GM04504 (cell line): ENCODE measurements around the gene TEDC1.

Source experiments
- DNase-seq: peaks from one replicate; pipeline ENCODE4 v3.0.0-alpha.2; 2012; ENCODE audit warnings: low read depth

Gene TEDC1

DNA sequence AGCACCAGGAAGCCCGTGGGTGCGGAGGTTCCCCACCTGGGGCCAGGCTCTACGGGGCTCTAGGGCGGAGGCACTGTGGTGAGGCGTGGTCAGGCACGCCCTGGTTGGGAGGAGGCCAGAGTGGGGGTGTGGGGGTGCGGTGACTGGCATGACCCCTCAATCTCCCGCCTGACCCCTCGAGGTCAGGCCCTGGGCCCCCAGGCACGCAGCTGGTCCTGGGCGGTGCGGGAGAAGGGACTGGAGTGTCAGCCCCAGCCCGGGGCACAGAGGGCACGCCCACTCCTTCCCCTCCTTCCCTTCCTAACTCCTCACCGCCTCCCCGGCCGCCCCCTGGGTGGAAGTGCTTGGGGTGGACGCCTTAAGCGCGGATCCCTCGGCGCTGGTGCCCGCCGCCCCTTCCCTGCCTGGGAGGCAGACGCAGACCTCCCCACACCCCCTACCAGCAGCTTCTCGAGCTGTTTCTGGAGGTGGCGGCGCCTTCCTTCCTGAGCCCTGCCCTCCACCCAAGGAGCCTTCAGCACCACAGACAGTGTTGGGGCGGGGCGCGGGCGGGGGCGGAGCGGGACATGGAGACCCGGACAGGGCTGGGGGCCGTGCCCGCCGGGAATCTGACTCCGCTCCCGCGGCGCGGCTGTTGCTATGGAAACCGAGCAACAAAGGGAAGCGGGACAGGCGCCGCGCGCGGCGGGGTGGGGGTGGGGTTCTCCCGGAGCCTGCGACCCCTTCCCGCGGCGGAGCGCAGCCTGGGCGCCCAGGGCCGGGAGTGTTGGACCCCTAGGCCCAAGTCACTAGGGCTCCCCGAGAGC is 17.2 kb upstream of the TEDC1 start:
- no peak for DNase-seq

DNA sequence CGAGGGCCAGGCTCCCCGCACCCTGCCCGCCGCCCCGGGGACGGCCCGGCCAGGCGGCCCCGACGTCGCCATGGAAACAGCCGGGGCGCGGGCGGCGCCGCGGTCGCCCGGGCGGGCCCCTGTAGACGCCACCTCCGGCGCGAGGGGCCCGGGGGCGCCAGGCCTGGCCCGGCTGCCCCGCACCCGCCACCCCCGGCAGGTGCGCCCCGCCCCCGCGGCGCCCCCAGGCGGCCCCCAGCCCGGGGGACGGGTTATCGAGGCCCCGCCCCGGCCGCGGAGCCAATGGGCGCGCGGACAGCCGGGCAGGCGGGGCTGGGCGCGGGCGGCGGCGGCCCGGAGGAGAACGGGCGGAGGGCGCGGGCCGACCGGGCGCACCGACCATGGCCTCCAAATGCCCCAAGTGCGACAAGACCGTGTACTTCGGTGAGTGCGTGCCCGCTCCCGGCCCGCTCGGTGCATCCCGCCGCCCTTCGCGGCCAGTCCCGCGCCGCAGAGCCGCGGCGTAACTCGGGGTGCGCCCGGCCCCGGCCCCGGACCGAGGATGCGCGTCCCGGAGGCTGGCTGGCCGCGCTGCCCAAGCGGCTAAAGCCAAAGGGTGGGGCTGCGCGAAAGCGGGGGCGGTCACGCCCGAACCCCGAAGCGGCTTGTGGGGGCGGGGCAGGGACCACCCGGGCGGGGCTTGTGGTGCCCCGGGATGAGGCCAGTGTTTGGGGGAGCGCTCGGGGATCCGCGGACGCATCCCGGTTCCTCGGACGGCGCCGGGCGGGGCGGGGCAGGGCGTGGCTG is 16.4 kb upstream of the TEDC1 start, which contains the start of gene CRIP2:
TSS of gene CRIP2 (plus strand) at position 339 of the 786 bp plus-strand sequence. CDS start at position 381, 42 bp downstream.
- no peak for DNase-seq

DNA sequence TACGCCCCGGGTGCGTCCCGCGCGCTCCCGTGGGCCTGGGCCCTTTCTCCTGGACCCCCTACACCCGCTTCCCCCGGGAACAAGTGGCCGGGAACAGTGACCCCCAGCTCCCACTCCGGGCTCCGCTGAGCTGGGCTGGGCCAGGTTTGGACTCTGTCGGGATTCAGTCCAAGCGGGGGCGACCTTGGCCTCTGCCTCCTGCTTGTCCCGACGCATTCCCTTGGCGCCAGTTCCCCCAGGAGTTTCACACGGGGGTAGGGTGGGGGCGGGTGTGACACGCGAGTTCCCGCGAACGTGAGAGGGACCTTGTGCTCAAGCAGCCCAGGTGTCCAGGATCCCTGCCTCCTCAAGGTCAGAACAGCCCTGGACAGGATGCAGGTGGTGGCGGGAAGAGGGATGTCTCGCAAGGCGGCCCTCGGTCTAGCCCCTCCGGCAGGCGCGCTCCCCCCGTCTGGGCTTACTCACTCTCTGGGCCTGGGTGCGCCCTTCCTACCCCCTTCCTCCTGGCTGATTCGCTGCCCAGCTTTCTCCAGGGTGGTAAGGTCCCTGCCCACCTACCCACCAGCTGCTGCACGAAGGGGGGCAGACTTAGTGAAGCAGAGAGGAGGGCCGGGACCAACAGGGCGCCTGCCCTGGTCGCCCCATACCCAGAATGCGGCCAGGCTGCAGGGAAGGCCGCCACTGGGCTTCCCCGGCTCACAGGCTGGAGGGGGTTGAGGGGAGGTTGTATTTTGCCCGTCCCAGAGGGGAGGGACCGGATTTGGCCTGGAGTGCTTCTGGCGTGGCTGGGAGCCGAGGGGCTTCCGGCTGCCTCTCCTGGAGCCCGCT is 15.6 kb upstream of the TEDC1 start:
- no peak for DNase-seq

DNA sequence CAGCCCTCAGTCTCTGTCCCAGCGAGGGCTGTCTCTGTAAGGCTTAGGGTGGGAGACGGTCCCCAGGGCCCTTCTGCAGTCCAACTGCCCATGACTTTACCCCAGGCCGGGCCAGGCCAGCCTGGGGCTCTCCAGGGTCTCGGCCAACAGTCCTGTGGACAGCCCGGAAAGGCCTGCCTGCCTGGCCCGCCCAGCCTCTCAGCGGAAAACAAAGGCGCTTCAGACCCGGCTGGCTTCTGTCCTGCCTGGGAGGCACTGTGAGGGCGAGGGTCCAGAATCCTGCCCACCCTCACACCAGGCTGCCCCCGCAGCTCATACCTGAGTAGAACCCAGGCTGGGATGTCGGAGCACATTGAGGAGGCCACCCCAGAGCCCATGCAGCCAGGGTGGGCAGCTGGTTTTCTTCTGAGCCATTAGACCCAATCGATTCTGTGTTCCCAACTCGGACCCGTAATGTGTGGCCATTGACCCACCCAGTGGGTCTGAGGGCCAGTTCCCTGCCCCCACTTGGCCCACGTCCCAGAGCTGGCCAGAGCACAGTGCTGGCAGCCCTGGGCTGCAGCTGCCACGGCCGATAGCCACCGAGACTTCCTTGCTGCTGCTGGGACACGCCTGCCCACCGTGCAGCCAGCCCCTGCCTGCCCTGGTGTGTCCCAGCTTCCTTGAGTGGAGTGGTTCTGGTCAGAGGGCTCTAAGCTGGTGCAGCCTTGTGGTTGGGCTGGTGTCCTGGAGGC is 14.8 kb upstream of the TEDC1 start:
- DNase-seq = no peak

DNA sequence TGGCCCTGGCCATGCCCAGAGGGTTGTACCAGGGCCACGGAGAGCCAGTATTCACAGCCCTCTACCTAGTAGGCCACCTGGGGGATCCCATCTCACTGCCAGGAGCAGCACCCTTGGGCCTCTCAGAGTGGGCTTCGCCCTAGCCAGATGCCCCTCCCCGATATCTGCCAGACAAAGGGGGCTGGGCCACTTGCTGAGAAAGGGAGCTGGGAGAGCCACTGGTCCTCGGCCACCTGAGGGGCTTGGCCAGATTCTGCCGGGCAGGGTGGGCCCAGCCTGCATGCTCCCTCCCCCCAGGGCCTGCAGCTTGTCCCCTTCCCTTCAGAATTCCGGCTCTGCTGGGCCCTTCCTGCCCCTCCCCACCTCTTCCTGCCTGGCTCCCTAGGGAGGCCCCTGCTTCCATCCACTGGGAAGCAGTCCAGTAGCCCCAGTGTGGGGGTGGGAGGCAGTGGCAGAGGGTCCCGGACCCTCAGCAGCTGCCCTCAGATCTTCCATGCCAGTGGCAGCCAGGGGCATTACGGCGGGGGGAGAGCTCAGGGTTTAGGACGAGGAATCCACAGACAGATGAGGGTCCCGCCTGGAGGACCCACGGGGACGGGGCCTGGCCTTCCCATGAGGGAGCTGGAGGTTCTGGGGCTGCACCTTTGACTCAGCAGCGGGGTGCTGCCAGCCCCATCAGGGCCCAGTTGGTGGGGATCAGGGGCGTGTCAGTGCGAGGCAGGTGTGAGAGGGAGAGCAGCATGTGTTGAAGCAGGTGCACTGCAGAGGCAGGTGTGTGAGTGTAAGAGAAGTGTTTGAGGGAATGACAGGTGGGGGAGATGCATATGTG is 14.0 kb upstream of the TEDC1 start:
- DNase-seq = no peak

DNA sequence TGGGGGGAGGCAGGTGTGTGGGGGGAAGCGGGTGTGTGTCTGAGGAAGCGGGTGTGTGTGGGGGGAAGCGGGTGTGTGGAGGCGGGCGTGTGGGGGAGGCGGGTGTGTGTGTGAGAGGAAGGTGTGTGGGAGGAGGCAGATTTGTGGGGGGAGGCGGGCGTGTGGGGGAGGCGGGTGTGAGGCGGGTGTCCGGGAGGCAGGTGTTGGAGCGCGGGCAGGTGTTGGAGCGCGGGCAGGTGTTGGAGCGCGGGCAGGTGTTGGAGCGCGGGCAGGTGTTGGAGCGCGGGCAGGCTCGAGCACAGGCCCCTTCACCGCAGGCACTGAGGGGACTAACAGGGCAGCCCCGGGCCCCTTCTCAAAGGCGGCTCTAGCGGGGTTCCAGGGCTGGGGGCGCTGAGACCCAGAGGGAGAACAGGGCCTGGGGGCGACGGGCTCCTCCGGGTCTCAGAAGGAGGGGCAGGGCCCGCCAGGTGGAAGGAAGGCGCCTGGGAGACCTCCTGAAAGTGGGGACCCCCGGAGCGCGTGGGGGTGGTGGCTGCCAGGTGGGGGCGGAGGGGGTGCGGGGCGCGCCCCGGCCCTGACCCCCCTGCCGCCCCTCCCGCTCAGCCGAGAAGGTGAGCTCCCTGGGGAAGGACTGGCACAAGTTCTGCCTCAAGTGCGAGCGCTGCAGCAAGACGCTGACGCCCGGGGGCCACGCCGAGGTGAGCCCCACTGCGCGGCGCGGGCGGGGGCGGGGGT is 13.2 kb upstream of the TEDC1 start:
- no peak for DNase-seq

DNA sequence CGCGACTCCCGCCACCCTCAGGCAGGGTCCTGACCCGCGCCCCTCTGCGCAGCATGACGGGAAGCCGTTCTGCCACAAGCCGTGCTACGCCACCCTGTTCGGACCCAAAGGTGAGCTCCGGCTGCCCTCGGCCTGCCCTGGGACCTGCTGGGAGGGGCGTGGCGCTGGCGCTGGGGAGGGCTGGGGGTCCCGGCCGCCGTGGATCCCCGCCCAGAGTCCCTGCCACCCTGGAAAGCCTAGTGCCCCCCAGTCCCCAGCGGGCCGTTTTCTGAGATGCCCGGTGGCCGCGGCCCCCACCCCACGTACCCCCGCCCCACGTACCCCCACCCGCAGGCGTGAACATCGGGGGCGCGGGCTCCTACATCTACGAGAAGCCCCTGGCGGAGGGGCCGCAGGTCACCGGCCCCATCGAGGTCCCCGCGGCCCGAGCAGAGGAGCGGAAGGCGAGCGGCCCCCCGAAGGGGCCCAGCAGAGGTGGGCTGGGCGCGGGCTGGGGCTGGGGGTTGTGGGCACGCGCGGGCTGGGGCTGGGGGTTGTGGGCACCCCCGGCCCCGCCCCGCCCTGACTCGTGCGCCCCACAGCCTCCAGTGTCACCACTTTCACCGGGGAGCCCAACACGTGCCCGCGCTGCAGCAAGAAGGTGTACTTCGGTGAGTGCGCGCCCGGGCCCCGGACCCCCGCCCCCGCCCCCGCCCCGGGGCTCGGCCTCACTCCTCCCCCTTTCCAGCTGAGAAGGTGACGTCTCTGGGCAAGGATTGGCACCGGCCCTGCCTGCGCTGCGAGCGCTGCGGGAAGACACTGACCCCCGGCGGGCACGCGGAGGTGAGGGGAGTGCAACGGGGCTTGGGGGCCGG is 12.4 kb upstream of the TEDC1 start:
- no peak for DNase-seq

DNA sequence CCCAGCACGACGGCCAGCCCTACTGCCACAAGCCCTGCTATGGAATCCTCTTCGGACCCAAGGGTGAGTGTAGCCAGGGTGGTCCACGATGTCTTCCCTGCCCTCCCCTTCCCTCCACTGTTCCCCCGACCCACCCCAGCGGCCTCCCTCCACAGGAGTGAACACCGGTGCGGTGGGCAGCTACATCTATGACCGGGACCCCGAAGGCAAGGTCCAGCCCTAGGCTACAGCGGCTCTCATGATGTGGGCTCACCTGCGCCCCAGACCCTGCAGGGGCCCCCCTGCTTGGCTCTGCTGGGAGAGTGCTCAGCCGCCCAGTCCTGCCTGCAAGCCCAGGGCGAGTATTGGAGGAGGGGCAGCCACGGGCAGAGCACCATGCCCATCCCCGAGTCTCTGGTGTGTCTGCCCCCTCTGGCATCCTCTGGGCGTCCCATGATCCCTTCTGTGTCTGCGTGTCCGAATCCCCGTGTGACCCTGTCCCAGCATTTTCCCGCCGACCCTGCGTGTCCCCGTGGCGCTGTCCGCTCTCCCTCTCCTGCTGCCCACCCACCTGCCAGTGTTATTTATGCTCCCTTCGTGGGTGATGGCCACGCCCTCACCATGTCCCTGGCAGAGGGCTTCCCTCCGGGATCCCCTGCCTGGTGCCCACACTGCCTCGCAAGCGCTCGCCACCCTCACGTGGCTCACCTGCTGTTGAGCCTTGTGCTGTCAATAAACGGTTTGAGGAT is 11.5 kb upstream of the TEDC1 start:
- no peak for DNase-seq

DNA sequence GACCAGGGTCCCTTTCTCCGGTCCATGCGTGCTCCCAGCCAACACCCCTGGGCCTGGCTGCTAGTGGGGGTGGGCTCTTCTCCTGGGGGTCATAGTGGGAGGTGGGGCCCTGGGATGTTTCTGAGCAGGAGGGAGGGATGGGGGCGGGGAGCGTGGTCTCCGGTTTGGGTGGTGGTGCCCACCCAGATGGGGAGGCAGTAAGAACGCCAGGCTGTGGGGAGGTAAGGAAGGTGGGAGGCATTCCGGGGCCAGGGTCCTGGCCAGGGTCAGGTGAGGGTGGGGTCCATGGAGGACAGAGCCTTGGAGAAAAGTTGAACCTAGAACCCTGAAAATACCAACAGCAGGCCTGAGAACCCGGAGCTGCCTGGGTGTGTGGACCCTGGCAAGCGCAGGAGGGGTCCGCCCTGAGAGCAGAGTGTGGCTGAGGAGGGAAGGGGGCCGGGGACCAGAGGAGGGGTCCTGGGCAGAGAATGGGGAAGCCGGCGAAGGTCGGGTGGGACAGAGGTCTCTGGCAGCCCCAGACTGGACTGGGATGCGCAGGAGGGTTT is 10.8 kb upstream of the TEDC1 start:
- DNase-seq = no peak

DNA sequence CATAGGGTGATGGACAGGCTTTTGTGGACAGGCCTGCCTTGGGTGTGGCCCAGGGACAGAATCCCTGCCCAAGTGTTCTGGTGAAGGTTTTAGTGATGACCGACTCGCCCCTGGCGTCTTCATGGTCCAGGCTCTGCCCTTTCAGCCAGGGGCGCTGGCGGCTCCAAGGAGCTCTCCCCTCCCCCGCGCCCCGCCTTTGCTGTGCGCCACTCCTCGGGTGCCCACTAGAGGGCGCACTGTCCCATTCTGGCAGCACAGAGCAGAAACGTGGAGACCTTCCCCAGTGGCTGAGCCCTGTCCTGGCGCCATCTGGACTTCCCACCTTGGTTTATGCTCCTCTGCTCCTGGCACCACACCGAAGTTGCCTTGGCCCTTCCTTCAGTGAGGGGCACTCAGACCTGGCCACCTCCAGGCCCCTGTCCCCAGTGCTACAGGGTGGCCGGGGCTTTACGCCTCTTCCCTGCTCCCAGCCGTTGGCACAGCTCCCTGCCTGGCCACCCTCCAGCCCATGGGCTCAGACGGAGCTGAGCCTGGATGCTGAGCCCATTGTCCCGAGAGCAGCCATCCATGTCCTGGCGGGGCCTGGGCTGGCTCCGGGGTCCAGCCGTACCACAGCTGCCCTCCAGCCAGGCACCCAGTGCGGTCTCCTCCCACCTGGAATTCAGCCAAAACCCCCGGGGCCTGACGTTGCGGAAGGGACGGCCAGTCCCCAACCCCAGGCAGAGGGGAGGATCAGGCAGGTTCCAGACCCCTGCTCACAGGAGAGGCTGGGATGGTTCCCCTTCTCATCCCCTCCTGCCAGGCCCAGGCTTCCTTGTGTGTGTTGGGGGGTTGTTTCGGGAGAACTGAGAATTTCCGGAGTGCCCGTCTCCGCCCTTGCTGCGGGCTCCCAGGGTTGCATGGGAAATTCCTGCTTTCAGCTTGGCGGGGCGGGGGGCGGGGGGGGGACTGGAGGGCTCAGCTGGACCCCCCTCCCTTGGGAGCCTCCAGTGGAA is 9.9 kb upstream of the TEDC1 start:
- DNase-seq = peak; percentile 79

DNA sequence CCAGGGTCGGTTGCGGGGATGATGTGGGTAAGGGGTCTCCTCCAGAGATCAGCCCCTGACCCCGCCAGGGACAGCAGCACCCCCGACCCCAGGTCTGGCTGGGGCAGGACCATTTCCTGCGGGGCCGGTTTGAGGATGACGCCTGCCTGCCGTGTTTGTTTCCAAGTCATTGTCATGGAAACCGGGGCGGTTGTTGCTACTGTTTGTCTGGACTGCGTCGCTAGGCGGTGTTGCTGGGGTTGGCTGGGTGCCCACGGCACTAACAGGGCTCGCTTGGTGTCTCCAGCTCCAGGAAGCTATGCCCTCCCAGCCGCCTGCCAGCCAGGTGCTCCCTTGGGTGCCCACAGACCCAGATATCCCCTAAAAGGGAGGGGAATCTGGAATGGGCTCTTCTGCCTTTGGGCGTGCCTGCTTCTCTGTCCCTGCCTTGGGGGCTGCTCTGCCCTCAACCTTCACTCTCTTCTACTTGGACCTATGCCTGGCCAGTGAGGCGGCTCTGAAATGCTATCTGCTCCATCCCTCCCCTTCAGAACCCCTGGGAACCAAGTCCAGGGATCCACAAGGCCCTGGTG is 9.1 kb upstream of the TEDC1 start:
- peak; percentile 98 for DNase-seq

DNA sequence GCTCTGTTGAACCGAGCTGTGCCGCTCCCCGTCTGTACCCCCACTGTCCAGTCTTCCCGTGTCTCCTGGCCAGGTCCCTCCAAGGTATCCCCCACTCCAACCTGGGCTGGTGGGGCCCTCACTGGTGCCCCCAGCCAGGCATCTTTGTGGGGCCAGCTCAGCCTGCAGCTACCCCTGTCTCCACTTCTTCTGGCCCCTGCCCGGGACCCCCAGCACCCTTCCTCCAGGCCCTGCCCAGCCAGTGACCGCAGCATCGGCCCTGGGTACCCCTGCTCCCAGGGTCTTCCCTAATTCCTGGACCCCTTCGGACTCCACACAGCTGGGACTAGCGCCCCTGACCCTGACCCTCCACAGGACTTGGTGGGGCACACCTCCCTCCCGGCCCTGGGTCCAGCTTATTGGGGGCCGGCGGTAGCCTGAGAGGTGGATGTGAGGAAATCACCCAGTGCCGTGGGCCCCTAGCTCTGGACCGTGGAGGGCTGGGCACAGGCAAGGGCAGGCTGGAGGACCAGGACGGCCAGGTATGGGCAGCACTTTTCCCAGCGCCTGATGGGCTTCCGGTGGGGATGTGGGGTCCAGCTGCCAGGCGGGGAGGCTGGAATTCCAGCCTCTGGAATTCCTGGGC is 8.4 kb upstream of the TEDC1 start:
- no peak for DNase-seq

DNA sequence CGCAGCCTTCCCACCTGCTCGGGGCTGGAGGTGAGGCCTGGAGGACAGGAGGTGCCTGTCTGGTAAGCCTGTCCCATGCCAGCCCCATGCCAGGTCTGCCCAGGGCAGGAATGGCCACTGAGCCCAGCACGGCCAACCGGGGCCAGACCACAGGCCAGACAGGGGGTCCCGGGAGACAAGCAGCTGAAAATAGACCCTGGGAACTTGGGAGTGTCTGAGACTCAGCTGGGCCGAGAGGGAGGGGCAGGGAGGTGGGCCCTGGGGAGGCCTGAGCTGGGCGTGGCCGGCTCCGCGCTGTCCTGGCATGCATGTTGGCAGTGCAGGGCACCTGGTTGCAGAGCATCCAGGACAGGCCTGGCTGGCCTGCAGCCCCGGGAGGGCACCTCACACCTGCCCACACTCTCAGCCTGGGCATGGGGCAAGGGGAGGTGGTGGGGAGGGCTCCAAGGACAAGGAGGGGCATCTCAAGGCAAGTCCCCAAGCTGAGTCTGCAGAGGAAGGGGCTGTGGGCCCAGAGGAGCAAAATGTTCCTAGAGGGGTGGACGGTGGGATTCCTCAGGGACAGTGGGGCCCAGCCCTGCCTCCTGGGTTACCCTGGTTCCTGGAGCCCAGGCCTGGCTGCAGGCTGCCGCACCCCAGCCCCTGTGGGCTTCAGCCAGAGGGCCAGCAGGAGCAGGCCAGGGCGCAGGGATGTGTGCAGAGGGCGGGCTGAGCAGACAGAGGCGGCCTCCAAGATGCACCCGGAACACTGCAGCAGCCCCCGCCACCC is 7.6 kb upstream of the TEDC1 start:
- DNase-seq = no peak

DNA sequence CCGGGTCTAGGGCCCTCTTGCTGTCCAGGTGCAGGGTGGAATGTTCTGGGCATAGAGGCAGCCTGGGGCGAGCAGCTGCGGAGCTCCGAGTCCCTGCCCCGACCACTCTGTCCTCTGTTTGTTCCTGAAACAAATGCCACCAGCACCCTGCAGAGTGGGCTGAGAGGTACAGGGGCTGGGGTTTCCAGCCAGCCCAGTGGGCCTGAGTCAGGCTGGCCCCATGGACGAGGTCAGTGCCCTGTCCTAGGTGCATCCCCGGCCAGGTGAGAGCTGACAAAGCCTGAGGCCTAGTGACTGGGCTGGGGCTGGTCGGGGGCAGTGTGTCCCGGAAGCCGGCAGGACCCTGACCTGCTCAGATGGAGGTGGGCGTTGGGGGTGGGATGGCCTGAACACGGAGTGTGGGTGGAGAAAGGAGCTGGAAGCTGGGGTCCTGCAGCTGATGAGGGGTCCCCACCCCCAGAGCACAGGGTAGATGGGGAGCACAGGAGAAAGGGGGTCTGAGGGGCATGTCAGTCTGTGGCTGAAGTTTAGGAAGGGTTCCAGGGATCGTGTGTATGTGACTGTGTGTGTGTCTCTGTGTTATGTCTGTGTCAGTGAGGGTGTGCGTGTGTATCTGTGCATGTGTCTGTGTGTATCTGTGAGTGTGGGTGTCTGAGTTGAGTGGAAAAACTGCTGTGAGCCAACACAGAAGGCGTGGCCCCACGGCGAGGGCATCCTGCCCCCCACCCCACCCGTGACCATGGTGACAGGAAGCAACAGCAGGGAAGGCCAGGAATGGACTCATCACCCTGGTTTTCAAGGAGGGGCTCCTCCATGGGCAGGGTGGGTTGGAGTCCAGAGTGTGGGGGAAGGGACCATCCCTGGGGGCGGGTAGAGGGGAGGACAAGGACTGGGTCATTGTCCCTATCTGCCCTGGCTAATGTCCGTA is 6.7 kb upstream of the TEDC1 start:
- no peak for DNase-seq
